DOHH2 (cell line): Measurements from ENCODE around the gene PPFIBP2.

ENCODE experiments used
- CTCF ChIP-seq: fragments of 200-600 bp; sonication (generic); IDR thresholded peaks from one replicate; pipeline ENCODE4 v1.5.1; 2014; ENCODE audit warnings: antibody characterized with exemption, mild to moderate bottlenecking, low read depth, low read length; ENCODE audit not compliant: poor library complexity, severe bottlenecking
- EZH2phosphoT487 ChIP-seq: fragments of 200-600 bp; sonication (generic); IDR thresholded peaks from 2 replicates; pipeline ENCODE4 v1.6.1; 2017; ENCODE audit warnings: borderline replicate concordance, mild to moderate bottlenecking, antibody characterized with exemption, low read length, moderate library complexity, mixed read lengths

GRCh38 chr11:7637447-7638157 lies 123.8 kb downstream of the PPFIBP2 start:
- TF ChIP-seq CTCF (no peak), EZH2phosphoT487 (no peak)
